ENCODE results near the gene TRPM3.
"Not testable (repeated sequence)": the region's sequence is repeated elsewhere in the genome, so short reads cannot be mapped to it uniquely, and the experiment has no call there.

The TRPM3 gene

DNA sequence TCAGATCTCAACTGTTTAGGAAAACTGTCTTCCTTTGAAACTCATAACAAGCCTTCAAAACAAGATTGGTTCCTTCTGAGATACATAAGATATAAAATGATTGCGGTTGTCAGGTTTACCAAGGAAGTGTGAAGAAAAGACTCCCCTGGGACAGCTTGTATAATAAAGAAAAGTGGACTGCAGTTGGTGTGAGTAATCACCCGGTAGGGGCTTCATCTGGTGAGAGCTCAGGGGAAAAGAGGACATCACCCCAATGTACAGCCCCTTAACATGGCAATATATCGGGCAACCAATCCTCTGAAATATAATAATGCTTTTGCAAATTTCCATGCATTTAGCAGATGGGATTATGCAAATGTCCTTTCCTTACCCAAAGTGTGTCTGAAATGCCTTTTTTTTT, 490.4 kb downstream of the TRPM3 start:
- no peaks in the 10 kb centered on the region for H3K9me3 Mint-ChIP-seq (ENCODE audit: low read depth)
- H3K36me3 Mint-ChIP-seq: no peaks in the 10 kb centered on the region
- no peak overlapping the region for H3K4me3 Mint-ChIP-seq
- no peak overlapping the region for H3K27ac Mint-ChIP-seq
- peaks cover 1% of the 10 kb centered on the region for H3K27me3 Mint-ChIP-seq
- H3K4me1 Mint-ChIP-seq (ENCODE audit: low read depth): no peaks in the 10 kb centered on the region

DNA sequence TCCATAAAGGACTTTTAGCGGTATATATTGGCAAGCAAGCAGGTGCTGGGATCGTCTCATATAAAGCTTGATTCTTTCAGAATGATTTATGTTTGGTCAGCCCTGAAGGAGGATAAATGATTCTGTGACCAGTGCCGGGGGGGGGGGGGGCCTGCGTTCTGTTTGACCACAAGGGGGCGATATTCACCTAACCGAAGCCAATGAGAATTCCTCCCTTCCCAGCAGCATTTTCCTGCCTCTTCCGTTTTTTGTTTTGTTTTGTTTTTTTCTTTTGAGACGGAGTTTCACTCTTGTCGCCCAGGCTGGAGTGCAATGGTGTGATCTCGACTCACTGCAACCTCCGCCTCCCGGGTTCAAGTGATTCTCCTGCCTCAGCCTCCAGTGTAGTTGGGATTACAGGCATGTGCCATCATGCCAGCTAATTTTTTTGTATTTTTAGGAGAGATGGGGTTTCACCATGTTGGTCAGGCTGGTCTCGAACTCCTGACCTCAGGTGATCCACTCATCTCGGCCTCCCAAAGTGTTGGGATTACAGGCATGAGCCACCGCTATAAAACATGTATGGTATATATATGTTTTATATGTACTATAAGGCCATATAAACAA, 492.2 kb downstream of the TRPM3 start:
- H3K4me3 Mint-ChIP-seq; H3K27me3 Mint-ChIP-seq; H3K4me1 Mint-ChIP-seq (ENCODE audit: low read depth); H3K27ac Mint-ChIP-seq; H3K9me3 Mint-ChIP-seq (ENCODE audit: low read depth); H3K36me3 Mint-ChIP-seq: not testable (repeated sequence)

DNA sequence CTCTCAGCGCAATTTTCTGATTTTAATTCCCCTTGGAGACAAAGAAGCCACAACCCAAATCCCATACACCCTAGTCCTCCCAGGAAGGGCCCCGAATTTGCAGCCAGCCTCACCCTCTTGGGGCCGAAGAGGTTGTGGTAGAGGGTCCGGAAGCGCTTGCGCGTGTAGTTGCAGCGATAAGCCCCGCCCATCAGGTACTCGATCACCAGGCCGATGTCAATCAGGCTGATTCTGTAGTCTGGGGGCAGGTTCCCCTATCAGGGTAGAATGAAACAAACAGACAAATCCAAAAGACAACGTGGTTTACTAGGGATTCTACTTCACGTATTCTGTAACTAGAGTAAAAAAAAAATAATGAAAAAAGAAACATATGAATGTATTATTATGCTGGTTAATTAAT, 496.3 kb downstream of the TRPM3 start:
- Mint-ChIP-seq H3K36me3 (no peaks in the 10 kb centered on the region), H3K27ac (no peak overlapping the region), H3K9me3 (ENCODE audit: low read depth) (no peaks in the 10 kb centered on the region), H3K4me3 (no peak overlapping the region), H3K27me3 (peaks cover 1% of the 10 kb centered on the region), H3K4me1 (ENCODE audit: low read depth) (no peaks in the 10 kb centered on the region)

DNA sequence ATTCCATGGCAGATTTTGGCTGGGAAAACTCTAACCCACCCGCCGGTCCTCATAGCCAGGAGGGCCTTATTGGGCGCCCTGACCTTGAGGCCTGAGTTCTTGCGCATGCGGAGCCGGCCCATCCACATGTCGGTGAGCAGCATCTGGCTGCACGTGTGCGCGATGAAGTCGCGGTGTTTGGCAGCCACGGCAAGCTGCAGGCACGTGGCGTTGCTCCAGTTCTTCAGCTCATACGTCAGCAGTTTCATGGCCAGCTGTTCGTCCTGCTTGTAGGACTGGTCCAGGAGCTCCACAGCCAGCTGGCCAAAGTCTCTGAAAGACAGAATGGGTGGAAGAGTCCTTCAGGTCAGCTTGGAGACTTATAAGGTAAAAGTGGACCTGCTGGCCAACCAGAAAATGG, 502.6 kb downstream of the TRPM3 start:
- H3K36me3 Mint-ChIP-seq: no peaks in the 10 kb centered on the region
- no peaks in the 10 kb centered on the region for H3K9me3 Mint-ChIP-seq (ENCODE audit: low read depth)
- no peaks in the 10 kb centered on the region for H3K4me1 Mint-ChIP-seq (ENCODE audit: low read depth)
- no peak overlapping the region for H3K27ac Mint-ChIP-seq
- no peak overlapping the region for H3K4me3 Mint-ChIP-seq
- no peaks in the 10 kb centered on the region for H3K27me3 Mint-ChIP-seq

DNA sequence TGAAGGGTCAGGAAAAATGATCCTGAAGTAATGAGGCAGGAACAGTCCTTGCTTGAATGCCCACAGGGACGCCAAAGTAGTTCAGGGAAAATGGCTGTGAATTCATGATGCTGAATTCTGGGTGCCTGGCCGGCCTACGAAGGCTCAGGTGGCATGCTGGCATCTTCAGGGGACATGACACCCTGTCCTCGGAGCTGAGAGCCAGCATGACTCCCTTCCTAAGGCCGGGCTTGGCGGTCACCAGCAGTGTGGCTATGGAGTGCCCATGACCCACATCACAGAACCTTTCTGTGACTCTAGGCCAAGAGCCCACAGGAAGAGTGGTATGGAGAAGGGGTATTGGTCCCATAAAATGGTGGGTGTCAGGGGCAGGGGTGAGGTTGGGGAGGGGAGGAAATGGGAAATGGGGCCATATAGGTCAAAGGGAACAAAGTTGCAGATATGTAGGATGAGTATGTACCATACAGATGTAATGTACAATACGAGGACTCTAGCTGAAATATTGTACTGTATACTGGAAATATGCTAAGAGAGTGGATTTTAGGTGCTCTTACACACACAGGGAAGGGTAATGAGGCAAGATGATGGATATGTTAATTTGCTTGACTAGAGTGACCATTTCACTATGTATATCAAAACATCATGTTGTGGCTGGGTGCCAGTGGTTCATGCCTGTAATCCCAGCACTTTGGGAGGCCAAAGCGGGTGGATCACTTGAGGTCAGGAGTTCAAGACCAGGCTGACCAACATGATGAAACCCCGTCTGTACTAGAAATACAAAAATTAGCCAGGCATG, 504.2 kb downstream of the TRPM3 start:
- H3K4me1 Mint-ChIP-seq (ENCODE audit: low read depth): no peaks in the 10 kb centered on the region
- no peaks in the 10 kb centered on the region for H3K36me3 Mint-ChIP-seq
- H3K27me3 Mint-ChIP-seq: no peaks in the 10 kb centered on the region
- no peak overlapping the region for H3K27ac Mint-ChIP-seq
- H3K9me3 Mint-ChIP-seq (ENCODE audit: low read depth): no peaks in the 10 kb centered on the region
- H3K4me3 Mint-ChIP-seq: no peak overlapping the region

DNA sequence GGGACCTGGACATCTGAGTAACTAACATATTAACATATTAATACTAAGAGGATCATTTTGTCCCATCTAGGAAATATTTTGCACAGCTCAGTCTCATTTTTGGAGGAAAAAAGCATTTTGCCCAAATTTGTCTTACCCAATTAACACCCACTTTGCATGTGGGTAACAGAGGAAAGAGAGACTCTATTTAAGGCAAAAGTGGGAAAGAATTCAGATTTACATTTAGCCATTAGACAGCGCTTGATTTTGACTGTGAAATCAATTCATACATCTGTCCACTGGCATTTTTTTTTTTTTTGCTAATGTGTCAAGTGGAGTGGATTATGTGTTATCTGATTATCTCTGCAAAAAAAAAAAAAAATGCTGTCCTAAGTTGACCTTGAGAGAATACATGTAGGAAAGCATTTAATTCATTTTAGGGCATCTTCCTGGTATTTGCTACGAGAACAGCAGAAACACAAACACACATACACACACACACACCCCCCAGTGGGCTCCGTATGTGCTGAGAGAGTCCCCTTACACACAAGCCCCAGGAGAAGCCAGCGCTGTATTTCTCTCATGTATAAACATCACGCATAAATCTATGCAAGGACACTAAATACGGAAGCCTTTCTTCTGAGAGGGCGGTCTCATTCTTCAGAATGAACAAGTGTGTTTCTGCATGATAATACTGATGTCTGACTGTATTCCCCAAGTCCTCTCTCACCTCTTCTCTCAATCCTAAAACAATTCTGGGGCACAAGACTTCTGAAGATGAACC, 505.0 kb downstream of the TRPM3 start:
- no peak overlapping the region for H3K4me3 Mint-ChIP-seq
- no peaks in the 10 kb centered on the region for H3K9me3 Mint-ChIP-seq (ENCODE audit: low read depth)
- H3K36me3 Mint-ChIP-seq: no peaks in the 10 kb centered on the region
- no peaks in the 10 kb centered on the region for H3K27me3 Mint-ChIP-seq
- H3K4me1 Mint-ChIP-seq (ENCODE audit: low read depth): no peaks in the 10 kb centered on the region
- H3K27ac Mint-ChIP-seq: no peak overlapping the region

DNA sequence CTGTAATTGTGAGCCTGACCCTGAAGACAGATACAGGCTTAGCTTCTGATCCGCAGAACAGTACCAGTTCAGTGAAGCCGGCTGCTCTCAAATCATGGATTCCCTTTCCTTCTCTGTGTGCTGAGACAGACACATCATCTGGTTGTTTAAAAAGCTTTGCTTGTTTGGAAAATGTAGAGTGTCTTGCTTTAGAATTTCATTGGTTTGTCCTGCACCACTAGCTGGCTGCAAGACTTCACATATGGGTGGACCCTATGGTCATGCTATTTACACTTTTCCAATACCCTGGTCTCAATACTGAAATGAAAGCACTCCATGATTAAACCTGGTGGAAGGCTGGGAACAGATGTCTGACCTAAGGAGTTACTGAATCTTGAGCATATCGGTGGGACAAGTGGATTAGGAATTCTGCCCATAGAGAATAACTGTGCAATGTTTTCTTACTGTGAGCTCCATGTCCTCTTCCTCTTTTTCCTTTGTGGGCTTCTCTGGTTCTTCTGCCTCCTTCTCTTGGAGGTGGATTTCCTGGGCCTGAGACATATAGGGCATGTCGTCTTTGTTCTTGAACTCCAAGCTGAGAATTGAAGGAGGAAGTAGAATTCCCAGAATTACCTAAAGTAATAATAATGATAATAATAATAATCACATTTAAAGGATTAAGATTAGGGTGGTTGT, 505.8 kb downstream of the TRPM3 start:
- H3K4me3 Mint-ChIP-seq: no peak overlapping the region
- H3K36me3 Mint-ChIP-seq: no peaks in the 10 kb centered on the region
- H3K27ac Mint-ChIP-seq: no peak overlapping the region
- no peaks in the 10 kb centered on the region for H3K9me3 Mint-ChIP-seq (ENCODE audit: low read depth)
- H3K27me3 Mint-ChIP-seq: no peaks in the 10 kb centered on the region
- H3K4me1 Mint-ChIP-seq (ENCODE audit: low read depth): no peaks in the 10 kb centered on the region

DNA sequence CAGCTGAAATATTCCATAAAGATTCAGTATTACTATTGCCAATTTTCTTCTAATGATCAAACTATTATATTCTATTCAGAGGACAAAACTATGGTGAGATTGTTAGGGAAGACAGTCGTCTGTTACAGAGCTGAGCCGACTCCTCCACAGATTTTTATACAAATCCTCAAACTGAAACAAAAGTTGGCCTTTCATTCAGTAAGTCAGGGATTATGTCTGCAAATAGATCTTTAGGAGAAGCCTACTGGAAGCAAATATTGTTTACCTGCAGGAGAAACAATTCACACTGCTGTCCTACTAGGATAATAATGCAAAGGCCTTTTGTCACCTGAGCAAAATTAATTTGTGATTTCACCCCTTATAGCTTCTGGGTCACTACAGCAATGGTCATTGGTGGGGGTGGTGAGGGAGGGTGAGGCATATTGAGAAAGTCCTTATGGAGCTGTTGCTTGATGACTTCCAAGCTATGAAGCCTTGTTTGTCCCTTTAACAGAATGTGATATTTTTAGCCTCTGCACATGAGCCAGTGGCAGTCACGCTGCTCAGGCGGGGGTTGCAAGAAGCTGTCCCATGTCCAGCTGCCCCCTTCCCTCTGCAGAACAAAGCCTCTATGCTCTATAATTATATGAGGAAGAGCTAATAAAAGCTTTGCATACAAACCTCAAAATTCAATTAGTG, 506.5 kb downstream of the TRPM3 start:
- Mint-ChIP-seq H3K4me3 (no peak overlapping the region), H3K36me3 (no peaks in the 10 kb centered on the region), H3K9me3 (ENCODE audit: low read depth) (no peaks in the 10 kb centered on the region), H3K4me1 (ENCODE audit: low read depth) (no peaks in the 10 kb centered on the region), H3K27me3 (no peaks in the 10 kb centered on the region), H3K27ac (no peak overlapping the region)

DNA sequence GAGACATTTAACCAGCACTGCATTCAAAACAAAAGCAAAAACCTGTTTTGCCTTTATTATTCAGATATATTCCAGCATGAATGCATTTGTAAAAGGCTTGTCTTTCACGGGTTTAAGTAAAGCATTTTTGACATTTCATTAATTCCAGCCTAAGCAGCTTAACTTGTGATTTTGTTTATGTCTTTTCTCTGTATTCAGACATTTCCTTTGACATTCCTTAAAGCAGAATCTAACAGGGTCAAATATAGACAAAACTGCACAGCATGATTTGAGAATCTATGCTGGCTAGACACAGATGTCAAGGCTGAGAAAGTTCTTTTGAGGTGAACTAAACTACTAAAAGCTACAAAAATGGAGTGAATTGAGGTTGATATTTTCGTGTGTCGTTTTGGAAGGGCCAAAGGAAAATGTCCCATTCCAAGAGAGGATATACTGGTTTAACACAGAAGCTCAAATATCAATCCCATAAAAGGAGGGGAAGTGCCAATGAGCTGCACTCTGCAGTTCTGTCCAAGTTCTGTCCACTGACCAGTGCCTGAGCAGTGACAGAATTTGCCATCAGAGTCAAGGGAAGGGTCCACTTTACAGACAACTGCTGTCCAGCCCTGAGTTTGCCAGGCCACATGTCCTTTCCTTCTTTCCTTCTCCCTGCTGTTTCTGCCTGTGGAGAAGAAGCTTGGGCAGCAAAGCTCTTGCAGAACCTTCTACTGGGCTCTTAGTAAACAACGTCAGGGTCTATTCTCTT, 508.2 kb downstream of the TRPM3 start:
- H3K27ac Mint-ChIP-seq: no peak overlapping the region
- no peaks in the 10 kb centered on the region for H3K36me3 Mint-ChIP-seq
- H3K27me3 Mint-ChIP-seq: no peaks in the 10 kb centered on the region
- no peak overlapping the region for H3K4me3 Mint-ChIP-seq
- H3K9me3 Mint-ChIP-seq (ENCODE audit: low read depth): no peaks in the 10 kb centered on the region
- H3K4me1 Mint-ChIP-seq (ENCODE audit: low read depth): no peaks in the 10 kb centered on the region

DNA sequence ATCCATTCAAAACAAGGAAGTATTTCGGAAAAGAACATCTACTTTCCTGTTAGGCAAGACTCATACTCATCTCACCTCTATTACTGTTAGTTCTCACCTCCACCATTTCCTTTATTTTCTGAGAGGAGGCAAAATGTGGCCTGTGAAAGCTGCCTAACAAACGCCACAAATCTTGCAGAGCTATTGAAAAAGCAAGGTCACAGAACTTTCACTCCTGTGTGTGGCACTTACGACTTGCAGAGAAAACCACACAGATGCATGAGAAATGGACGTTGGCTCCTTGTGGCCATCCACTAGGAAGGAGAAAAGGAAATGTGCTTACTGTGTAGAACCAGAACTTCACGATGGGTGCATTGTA, 511.2 kb downstream of the TRPM3 start:
- Mint-ChIP-seq H3K4me3 (no peak overlapping the region), H3K4me1 (ENCODE audit: low read depth) (no peaks in the 10 kb centered on the region), H3K27ac (no peak overlapping the region), H3K9me3 (ENCODE audit: low read depth) (no peaks in the 10 kb centered on the region), H3K36me3 (no peaks in the 10 kb centered on the region), H3K27me3 (no peaks in the 10 kb centered on the region)

DNA sequence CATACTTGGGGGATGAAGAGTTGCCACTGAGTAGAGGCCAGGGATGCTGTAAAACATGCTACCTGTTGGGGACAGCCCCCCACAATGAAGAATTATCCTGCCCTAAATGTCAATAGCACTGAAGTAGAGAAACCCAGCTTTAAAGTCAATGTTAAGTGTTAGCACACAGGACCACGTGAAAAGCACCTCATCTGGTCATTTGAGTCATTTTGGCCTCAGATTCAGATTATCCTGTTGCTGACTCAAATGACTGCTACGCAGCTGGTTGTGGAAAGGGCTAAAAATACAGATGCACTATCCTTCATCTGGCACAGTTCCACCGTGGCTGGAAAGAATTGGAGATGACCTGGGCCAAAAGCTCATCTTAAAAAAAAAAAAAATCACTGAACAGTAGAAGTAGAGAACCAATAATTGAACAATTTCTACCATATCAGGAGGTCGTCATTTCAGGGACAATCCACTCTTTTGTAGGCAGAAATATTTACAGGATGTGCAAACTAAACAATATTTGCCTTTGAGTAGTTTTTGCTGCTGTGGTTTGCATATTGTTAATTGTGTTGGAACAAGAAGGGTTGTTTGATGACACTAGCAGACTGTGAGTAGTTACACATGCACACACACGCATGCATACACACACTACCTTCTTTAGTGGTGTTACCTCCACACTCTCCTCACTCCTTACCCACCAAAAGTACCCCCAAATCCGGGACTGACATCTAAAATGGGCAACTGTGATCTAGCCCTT, 511.7 kb downstream of the TRPM3 start:
- Mint-ChIP-seq H3K4me1 (ENCODE audit: low read depth) (no peaks in the 10 kb centered on the region), H3K27me3 (no peaks in the 10 kb centered on the region), H3K36me3 (no peaks in the 10 kb centered on the region), H3K4me3 (no peak overlapping the region), H3K27ac (no peak overlapping the region), H3K9me3 (ENCODE audit: low read depth) (no peaks in the 10 kb centered on the region)

DNA sequence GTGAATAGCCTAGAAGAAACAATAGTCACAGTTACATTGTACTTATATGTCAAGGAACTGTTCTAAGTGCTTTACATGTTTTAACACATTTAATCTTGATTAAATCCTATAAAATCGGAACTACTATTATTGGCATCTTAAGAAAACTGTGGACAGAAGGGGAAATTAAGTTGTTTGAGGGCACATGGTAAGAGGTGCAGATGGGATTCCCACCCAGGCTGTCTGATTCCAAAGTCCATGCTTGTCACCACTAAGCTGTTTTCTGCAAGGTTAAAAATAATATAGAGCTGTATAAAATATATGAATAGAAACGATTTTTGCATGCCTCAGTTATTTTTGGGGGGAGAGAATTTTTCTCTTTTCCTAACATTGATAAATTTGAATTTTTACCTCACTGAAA, 512.4 kb downstream of the TRPM3 start:
- Mint-ChIP-seq H3K4me1 (ENCODE audit: low read depth) (no peaks in the 10 kb centered on the region), H3K36me3 (no peaks in the 10 kb centered on the region), H3K27me3 (no peaks in the 10 kb centered on the region), H3K27ac (no peak overlapping the region), H3K9me3 (ENCODE audit: low read depth) (no peaks in the 10 kb centered on the region), H3K4me3 (no peak overlapping the region)

DNA sequence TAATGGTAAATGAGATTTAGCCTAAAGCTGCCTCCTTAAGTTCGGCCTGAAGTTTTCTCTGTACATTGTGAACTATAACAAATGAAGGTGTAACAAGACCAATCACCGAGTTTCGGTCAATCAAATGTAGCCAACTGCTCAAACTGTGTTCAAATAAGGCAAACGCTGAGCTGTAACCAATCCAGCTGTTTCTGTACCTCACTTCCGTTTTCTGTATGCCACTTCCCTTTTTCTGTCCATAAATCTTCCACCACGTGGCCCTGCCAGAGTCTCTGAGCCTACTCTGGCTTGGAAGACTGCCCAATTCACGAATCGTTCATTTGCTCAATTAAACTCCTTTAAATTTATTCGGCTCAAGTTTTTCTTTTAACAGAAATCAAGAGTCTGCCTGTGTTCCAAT, 513.5 kb downstream of the TRPM3 start:
- Mint-ChIP-seq H3K4me3 (no peak overlapping the region), H3K4me1 (ENCODE audit: low read depth) (no peaks in the 10 kb centered on the region), H3K9me3 (ENCODE audit: low read depth) (no peaks in the 10 kb centered on the region), H3K27me3 (no peaks in the 10 kb centered on the region), H3K27ac (no peak overlapping the region), H3K36me3 (no peaks in the 10 kb centered on the region)

DNA sequence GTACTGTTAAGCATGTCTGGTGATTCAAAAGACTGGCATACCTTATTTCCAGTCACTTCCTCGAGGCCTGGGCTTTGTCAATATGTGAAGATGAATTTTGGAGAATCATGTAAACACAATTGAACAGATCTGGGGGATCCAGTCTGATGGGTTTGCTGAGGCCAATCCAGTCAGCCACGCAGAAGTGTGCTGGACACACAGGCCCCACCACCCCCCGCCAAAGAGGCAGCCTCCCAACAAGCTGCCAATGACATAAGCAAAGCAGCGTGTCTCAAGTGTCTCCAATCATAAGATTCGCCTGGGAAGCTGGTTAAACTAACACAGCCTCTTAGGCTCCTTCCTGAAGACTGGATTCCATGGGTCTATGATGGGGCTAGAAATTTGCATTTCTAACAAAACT, 514.1 kb downstream of the TRPM3 start:
- Mint-ChIP-seq H3K27me3 (no peaks in the 10 kb centered on the region), H3K9me3 (ENCODE audit: low read depth) (no peaks in the 10 kb centered on the region), H3K36me3 (no peaks in the 10 kb centered on the region), H3K27ac (no peak overlapping the region), H3K4me3 (no peak overlapping the region), H3K4me1 (ENCODE audit: low read depth) (no peaks in the 10 kb centered on the region)
